HuH-7.5 (cell line): ENCODE measurements around the gene ANO3.
"Not testable (repeated sequence)": the region's sequence is repeated elsewhere in the genome, so short reads cannot be mapped to it uniquely, and the experiment has no call there.

Experiments used
- DNase-seq: peaks from one replicate; pipeline ENCODE4 v3.0.0; 2011; ENCODE audit warnings: low spot score

ANO3 gene

GRCh38 chr11:26575946-26576345 lies 244.0 kb downstream of the ANO3 start:
- no peak for DNase-seq

DNA sequence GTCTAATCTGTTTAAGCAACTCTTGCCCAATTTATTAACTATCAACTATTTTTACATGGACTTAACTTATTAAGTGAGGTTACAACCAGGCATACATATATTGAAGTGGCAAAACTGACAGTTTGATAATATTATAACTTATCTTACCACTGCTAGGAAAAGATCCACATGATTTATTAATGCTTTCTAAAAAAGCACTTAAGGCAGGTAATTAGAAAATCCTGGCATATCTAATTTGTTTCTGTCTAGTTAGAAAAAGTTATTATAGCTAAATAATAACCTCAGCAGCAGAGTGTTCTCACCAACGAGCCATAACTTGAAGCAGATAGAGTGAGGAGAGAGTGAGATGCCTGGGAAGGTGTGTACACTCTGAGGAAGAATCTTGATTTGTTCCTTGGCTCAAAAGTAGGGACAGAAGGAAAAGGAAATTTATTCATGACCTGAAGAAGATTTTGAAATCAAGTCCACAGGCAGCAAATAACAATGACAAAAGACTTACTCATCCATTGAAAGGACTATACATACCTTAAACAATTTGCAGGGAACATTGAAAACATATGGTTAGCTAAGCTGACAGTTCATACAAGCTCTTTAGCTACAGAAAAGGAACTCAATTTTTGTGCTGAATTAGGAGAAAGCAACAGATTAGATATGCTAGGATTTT lies 247.2 kb downstream of the ANO3 start:
- no peak for DNase-seq

DNA sequence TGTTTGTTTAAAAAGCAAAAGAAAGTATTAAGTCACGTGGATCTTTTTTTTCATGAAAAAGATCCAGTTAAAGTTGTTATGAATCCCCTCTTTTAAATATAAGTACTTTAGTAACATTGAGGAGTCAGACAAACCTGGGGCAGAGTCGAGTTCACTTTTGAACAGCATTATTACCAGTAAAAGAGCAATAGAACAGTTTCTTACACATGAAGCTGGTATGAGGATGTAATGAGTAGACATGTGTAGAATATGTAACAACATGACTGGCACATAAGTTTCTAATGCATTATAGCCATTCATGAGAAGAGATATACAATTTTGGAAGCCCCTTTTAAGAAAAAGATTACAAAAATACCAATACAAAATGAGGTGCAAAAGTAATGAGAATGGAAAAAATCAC lies 247.8 kb downstream of the ANO3 start:
- no peak for DNase-seq

DNA sequence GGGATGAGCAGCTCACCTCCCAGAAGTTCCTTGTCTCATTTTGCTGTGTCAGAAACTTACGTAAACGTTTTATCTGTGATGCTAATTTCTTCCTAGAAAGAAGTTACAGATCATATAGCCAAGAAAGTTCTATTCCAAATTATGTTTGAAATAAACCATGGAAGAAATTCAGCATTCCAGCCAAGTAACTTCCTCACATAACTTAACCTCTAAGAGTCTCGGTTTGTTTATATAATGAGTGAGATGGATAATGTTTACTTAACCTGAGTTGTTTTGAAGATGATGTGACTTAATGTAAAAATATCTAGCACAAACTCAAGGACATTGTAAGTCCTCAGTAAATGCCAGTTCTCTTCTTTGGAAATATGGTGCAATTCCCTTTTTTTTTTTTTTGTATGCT lies 249.0 kb downstream of the ANO3 start:
- DNase-seq: no peak

DNA sequence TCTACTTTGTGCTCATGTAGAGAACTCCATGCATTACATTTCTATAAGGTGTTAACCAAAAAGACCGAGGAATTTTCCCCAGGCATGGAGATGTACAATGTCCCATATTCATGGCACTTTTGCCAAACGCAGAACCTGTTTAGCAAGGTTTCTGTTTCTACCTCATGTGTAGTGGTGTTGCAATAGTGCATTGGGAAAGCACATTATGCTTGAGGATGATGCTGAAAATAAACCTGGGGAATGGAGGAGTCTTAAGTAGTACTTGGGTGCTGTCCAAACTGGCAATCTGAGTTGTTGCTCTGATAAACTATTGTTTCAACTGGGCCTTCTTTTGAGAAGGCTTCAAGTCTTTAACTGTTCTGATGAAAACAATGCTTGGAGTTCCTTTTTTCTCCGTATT lies 251.6 kb downstream of the ANO3 start:
- no peak for DNase-seq

GRCh38 chr11:26584818-26585217 lies 252.9 kb downstream of the ANO3 start:
- DNase-seq: no peak

DNA sequence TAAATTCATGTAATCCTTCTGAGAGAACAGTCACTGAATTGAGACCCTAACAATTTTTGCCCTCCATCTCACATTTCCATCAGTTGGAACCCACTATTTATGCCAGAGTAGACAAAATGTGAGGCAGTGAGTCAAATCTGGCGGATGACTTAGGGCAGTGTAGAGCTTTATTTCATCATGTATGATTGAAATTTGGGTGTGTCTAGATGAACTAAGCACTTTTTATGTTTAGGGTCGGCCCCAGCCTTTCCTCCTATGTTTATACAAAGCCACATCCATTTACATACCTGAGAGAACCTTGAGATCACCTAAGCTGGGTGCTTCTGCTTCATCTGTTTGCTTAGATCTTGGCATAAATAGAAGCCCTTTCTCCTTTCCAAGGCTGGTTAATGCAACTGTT lies 255.1 kb downstream of the ANO3 start:
- no peak for DNase-seq

DNA sequence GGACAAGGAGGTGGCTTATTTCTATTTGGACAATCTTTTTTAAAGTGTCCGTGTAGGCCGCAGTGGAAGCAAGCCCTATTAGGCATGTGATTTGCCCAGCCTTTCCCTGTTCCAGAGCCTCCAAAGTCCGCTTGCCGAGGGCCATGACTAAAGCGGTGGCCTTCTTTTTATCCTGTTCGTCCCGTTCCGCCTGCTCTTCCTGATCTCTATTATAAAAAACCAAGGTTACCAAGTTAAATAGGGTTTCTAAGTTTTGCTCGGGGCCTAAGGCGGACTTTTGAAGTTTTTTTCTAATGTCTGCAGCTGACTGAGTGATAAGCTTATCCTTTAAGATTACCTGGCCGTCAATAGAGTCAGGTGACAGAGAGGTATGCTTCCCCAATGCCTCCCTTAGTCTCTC lies 261.8 kb downstream of the ANO3 start:
- no peak for DNase-seq

- not testable (repeated sequence) for DNase-seq
Measured at GRCh38 chr11:26595207-26595865, 263.4 kb downstream of the ANO3 start.

DNA sequence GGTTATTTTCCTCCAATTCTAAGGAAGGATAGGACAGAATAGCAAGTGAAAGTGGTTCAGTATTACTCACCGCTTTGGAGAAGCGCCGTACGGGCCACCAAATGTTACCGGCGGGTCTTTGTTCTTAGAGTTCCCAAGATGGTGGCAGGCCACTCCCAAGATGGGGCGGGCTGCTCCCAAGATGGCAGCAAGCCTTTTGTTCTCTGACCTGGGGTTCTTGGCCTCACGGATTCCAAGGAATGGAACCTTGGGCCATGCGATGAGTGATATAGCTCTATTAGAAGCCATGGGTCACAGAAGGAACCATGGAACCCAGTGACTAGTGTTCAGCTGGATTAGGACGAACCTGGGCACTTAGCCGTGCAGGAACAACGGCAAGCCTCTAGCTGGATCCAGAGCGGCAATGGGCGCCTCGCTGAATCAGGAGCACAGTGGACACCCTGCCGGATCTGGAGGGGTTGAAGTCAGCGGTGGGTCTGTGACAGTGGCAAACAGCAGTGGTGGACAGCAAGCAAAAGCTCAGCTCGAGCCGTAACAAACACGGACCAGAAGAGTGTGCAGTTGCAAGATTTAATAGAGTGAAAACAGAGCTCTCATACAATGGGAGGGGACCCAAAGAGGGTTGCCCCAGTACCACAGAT lies 265.2 kb downstream of the ANO3 start:
- DNase-seq: not testable (repeated sequence)

DNA sequence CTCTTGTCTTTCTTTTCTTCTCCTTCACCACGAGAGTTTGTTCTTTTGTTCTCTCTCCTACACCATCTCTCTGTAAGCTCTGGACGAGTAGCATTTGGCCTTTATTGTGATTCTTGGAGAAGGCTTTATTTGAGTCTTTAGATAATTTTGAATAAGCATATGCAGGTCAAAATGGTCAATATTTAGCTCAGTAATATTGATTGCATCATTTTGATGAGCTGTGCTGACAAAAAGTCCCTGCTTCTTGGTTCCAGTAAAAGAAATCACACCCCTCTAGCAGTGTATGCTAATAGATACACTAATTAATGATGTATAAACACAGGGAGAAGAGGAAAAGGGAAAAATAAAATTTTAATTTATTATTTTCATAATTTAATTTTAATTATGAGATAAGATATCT lies 266.0 kb downstream of the ANO3 start:
- DNase-seq: no peak

- no peak for DNase-seq
Measured at GRCh38 chr11:26599425-26599824, 267.5 kb downstream of the ANO3 start.

GRCh38 chr11:26599876-26600434 lies 268.0 kb downstream of the ANO3 start:
- no peak for DNase-seq

DNA sequence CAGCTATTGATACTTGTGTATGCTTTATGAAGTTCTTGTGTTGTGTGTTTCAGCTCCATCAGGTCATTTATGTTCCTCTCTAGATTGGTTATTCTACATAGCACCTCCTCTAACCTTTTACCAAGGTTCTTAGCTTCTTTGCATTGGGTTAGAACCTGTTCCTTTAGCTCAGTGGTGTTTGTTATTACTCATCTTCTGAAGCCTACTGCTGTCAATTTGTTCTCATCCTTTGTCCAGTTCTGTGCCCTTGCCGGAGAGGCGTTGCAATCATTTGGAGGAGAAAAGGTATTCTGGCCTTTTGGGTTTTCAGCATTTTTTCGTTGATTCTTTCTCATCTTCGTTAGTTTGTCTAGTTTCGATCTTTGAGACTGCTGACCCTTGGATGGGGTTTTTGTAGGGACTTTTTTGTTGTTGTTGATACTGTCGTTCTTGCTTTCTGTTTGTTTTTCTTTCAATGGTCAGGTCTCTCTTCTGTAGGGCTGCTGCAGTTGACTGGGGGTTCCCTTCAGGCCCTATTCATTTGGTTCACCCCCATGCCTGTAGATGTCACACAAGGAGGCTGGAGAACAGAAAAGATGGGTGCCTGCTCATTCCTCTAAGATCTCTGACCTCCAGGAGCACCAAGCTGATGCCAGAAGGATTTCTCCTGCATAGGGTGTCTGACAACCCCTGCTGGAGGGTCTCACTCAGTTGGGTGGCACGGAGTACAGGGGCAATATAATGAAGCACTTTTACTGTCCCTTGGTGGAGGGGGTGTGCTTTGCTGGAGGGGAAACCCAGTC lies 276.0 kb downstream of the ANO3 start:
- no peak for DNase-seq

DNA sequence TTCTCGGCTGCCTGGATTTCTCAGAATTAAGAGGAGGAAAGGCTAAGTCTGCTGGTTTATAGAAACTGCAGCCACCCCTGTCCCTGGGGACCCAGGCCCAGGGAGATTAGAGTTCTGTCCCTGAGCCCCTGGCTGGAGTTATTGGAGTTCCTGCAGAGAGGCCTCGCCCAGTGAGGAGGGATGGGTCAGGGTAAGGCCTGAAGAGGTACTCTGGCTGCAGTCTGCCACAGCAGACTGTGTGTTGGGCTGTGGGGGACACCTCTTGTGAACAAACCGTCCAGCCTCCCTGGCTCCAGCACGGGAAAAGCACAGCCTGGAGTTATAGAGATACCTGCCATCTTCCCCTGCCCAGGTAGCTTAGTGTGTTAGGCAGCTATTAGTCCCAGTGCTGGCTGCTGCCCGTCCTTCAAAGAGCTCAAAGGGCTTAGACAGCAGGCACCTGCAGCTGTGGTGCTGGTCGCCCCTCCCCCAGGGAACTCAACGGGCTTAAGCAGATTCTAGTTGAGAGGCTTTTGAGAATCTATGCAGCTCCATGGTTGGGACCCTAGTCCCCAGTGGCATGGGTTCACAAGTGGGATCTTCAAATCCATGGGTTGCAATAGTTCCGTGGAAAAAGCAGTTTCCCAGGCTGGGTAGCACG lies 276.7 kb downstream of the ANO3 start:
- DNase-seq: no peak

DNA sequence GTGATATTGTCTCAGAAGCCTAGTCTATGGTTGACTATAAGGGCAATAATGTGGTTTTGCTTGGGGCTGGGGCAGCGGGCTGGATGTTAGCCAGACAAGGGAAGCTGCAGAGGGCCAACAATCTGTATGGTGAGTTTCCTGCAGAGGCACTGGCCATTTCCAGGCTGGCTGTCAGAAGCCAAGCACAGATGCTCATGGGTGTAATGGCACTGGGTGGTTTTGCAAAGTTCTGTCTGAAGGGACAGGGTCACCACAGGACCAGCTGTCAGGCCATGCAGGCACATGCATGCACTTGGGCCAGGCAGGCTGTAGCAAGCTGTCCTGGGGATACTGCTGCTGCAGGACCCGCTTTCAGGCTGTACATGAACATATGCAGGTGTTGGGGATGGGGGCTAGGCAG lies 281.8 kb downstream of the ANO3 start:
- DNase-seq: no peak

GRCh38 chr11:26618441-26618840 lies 286.5 kb downstream of the ANO3 start:
- no peak for DNase-seq

GRCh38 chr11:26620282-26621045 lies 288.5 kb downstream of the ANO3 start:
- DNase-seq: no peak

GRCh38 chr11:26621132-26621531 lies 289.2 kb downstream of the ANO3 start:
- no peak for DNase-seq

DNA sequence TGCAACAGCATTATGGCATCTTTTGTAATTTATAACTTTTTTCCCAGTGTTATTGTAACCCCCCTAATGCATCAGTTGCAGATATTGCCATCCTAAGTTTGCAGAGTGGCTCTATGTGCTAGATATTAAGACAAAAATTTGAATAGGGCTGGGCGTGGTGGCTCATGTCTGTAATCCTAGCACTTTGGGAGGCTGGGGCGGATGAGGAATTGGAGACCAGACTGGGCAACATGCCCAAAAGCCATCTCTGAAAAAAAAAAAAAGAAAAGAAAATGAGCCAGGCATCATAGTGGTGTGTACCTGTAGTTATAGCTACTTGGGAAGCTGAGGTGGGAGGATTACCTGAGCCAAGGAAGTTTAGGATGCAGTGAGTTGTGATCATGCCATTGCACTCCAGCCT lies 290.3 kb downstream of the ANO3 start:
- no peak for DNase-seq

DNA sequence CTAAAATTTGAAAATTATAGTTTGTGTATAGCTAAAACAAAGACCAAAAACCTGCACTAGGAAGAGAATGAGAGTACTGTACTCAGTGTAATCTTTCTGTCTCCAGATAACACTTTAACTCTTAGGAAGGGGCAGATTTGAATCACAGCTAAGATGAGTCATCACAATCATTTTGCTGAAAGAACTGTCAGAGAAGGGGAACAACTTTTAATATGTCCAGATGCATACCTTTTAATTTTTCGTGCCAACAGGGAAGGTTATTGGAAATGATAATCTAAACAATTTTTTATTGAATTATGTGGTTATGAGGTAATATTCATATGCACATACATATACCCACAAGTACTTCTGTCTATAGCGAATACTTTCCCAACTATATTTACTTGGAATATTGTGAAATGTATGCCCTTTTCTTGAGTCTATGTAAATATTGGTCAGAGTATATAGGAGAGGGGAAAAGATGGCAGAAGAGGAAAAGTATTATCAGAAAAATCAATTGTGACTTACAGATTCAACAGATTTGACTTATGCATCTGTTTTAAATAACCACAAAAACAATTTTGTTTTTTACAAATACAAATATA lies 291.2 kb downstream of the ANO3 start:
- no peak for DNase-seq
